Activated naive CD8-positive, alpha-beta T cell treated with anti-CD3 and anti-CD28 coated beads for 36 hours (primary cell): ENCODE measurements around the gene SCN2A. TPM values are rescaled to one million over a fixed set of nuclear protein-coding genes. Genes with fewer than 3 reads are reported as not detected.
A peak's percentile ranks its signal among the peaks of the same experiment; 100 is the strongest.
"Not testable (repeated sequence)": the region's sequence is repeated elsewhere in the genome, so short reads cannot be mapped to it uniquely, and the experiment has no call there.

ENCODE experiments used
- DNase-seq: peaks from one replicate; pipeline ENCODE4 v3.0.0; 2021
- H3K27ac Mint-ChIP-seq: one replicate; pipeline ENCODE4 v1.8.0; 2022; ENCODE audit warnings: mild to moderate bottlenecking, moderate library complexity, mixed read lengths
- H3K27me3 Mint-ChIP-seq: one replicate; pipeline ENCODE4 v1.8.0; 2022; ENCODE audit warnings: mild to moderate bottlenecking, mixed read lengths
- H3K36me3 Mint-ChIP-seq: one replicate; pipeline ENCODE4 v1.8.0; 2021; ENCODE audit warnings: mild to moderate bottlenecking, mixed read lengths
- H3K4me1 Mint-ChIP-seq: one replicate; pipeline ENCODE4 v1.8.0; 2021; ENCODE audit warnings: mixed read lengths
- H3K4me3 Mint-ChIP-seq: one replicate; pipeline ENCODE4 v1.8.0; 2022; ENCODE audit warnings: mild to moderate bottlenecking, moderate library complexity, mixed read lengths
- H3K9me3 Mint-ChIP-seq: one replicate; pipeline ENCODE4 v1.8.0; 2022; ENCODE audit warnings: mixed read lengths
- total RNA-seq, 2 experiments: library from RNA; stranded (reverse); gene quantifications; one replicate each; pipeline ENCODE4 v1.2.3, GENCODE V29; 2021

Gene SCN2A
- total RNA-seq, 2 experiments from 2014 or later: 0.04 to 0.06 TPM

- H3K4me3 Mint-ChIP-seq: peak overlapping the region; percentile 18
- no peaks in the 10 kb centered on the region for H3K27me3 Mint-ChIP-seq
- no peak overlapping the region for H3K27ac Mint-ChIP-seq
- peaks cover 11% of the 10 kb centered on the region for H3K4me1 Mint-ChIP-seq
- H3K36me3 Mint-ChIP-seq: no peaks in the 10 kb centered on the region
- DNase-seq: no peak
- H3K9me3 Mint-ChIP-seq: no peaks in the 10 kb centered on the region
These were observed 89.1 kb downstream of the SCN2A start for GRCh38 chr2:165328272-165328671.

- DNase-seq: not testable (repeated sequence)
These were observed 105.1 kb downstream of the SCN2A start for GRCh38 chr2:165344276-165344675.

GRCh38 chr2:165348441-165348840 is 109.2 kb downstream of the SCN2A start:
- peaks cover 9% of the 10 kb centered on the region for H3K27me3 Mint-ChIP-seq
- no peak overlapping the region for H3K4me3 Mint-ChIP-seq
- H3K4me1 Mint-ChIP-seq: no peaks in the 10 kb centered on the region
- H3K36me3 Mint-ChIP-seq: no peaks in the 10 kb centered on the region
- no peaks in the 10 kb centered on the region for H3K9me3 Mint-ChIP-seq
- no peak overlapping the region for H3K27ac Mint-ChIP-seq
- DNase-seq: no peak

More at GRCh38 chr2:165344276-165344675, 105.1 kb downstream of the SCN2A start:
- H3K27ac Mint-ChIP-seq, H3K4me3 Mint-ChIP-seq, H3K9me3 Mint-ChIP-seq, H3K4me1 Mint-ChIP-seq, H3K36me3 Mint-ChIP-seq: not testable (repeated sequence)
- H3K27me3 Mint-ChIP-seq: peaks cover 13% of the 10 kb centered on the region

- H3K36me3 Mint-ChIP-seq: no peaks in the 10 kb centered on the region
- H3K4me1 Mint-ChIP-seq: no peaks in the 10 kb centered on the region
- H3K4me3 Mint-ChIP-seq: no peak overlapping the region
- DNase-seq: no peak
- peaks cover 9% of the 10 kb centered on the region for H3K27me3 Mint-ChIP-seq
- no peaks in the 10 kb centered on the region for H3K9me3 Mint-ChIP-seq
- H3K27ac Mint-ChIP-seq: no peak overlapping the region
These were observed 110.0 kb downstream of the SCN2A start for GRCh38 chr2:165349181-165349580.

GRCh38 chr2:165357758-165358157 is 118.5 kb downstream of the SCN2A start:
- no peaks in the 10 kb centered on the region for H3K27me3 Mint-ChIP-seq
- H3K27ac Mint-ChIP-seq: no peak overlapping the region
- H3K4me1 Mint-ChIP-seq: no peaks in the 10 kb centered on the region

GRCh38 chr2:165361514-165361913 is 122.3 kb downstream of the SCN2A start:
- Mint-ChIP-seq H3K36me3 (no peaks in the 10 kb centered on the region), H3K4me1 (no peaks in the 10 kb centered on the region), H3K27ac (no peak overlapping the region), H3K9me3 (no peaks in the 10 kb centered on the region), H3K4me3 (no peak overlapping the region), H3K27me3 (no peaks in the 10 kb centered on the region)
- no peak for DNase-seq

More at GRCh38 chr2:165357758-165358157, 118.5 kb downstream of the SCN2A start:
- H3K36me3 Mint-ChIP-seq: no peaks in the 10 kb centered on the region
- no peaks in the 10 kb centered on the region for H3K9me3 Mint-ChIP-seq
- no peak for DNase-seq
- H3K4me3 Mint-ChIP-seq: no peak overlapping the region

- Mint-ChIP-seq H3K27me3 (no peaks in the 10 kb centered on the region), H3K27ac (no peak overlapping the region), H3K36me3 (no peaks in the 10 kb centered on the region), H3K4me1 (no peaks in the 10 kb centered on the region), H3K4me3 (no peak overlapping the region), H3K9me3 (no peaks in the 10 kb centered on the region)
- no peak for DNase-seq
These were observed 130.1 kb downstream of the SCN2A start for GRCh38 chr2:165369131-165369897.

GRCh38 chr2:165369898-165370296 is 130.7 kb downstream of the SCN2A start:
- DNase-seq: no peak
- Mint-ChIP-seq H3K27ac (no peak overlapping the region), H3K36me3 (no peaks in the 10 kb centered on the region), H3K9me3 (no peaks in the 10 kb centered on the region), H3K4me1 (no peaks in the 10 kb centered on the region), H3K27me3 (peaks cover 3% of the 10 kb centered on the region), H3K4me3 (no peak overlapping the region)

GRCh38 chr2:165371356-165371755 is 132.1 kb downstream of the SCN2A start:
- Mint-ChIP-seq H3K27ac (no peak overlapping the region), H3K9me3 (no peaks in the 10 kb centered on the region), H3K36me3 (no peaks in the 10 kb centered on the region), H3K4me1 (no peaks in the 10 kb centered on the region), H3K4me3 (no peak overlapping the region), H3K27me3 (peaks cover 3% of the 10 kb centered on the region)
- no peak for DNase-seq

- no peak overlapping the region for H3K27ac Mint-ChIP-seq
- peaks cover 3% of the 10 kb centered on the region for H3K27me3 Mint-ChIP-seq
- no peaks in the 10 kb centered on the region for H3K36me3 Mint-ChIP-seq
These were observed 134.2 kb downstream of the SCN2A start for GRCh38 chr2:165373278-165374010.

GRCh38 chr2:165376571-165376975 is 137.4 kb downstream of the SCN2A start:
- Mint-ChIP-seq H3K27ac (no peak overlapping the region), H3K36me3 (no peaks in the 10 kb centered on the region), H3K4me1 (no peaks in the 10 kb centered on the region), H3K9me3 (no peaks in the 10 kb centered on the region), H3K4me3 (no peak overlapping the region), H3K27me3 (peaks cover 7% of the 10 kb centered on the region)
- DNase-seq: no peak

More at GRCh38 chr2:165373278-165374010, 134.2 kb downstream of the SCN2A start:
- no peak overlapping the region for H3K4me3 Mint-ChIP-seq
- no peaks in the 10 kb centered on the region for H3K9me3 Mint-ChIP-seq
- no peaks in the 10 kb centered on the region for H3K4me1 Mint-ChIP-seq
- DNase-seq: no peak

- no peak overlapping the region for H3K4me3 Mint-ChIP-seq
These were observed 143.1 kb downstream of the SCN2A start for GRCh38 chr2:165382362-165382761.

GRCh38 chr2:165390875-165391274 is 151.7 kb downstream of the SCN2A start:
- Mint-ChIP-seq H3K27ac (no peak overlapping the region), H3K4me1 (peaks cover 6% of the 10 kb centered on the region), H3K27me3 (peaks cover 9% of the 10 kb centered on the region), H3K9me3 (no peaks in the 10 kb centered on the region), H3K4me3 (no peak overlapping the region), H3K36me3 (no peaks in the 10 kb centered on the region)
- no peak for DNase-seq

More at GRCh38 chr2:165382362-165382761, 143.1 kb downstream of the SCN2A start:
- Mint-ChIP-seq H3K27me3 (peaks cover 4% of the 10 kb centered on the region), H3K9me3 (no peaks in the 10 kb centered on the region), H3K27ac (no peak overlapping the region), H3K4me1 (no peaks in the 10 kb centered on the region), H3K36me3 (no peaks in the 10 kb centered on the region)
- DNase-seq: no peak

GRCh38 chr2:165391791-165392190 is 152.6 kb downstream of the SCN2A start:
- no peaks in the 10 kb centered on the region for H3K36me3 Mint-ChIP-seq
- no peak for DNase-seq
- H3K27me3 Mint-ChIP-seq: peaks cover 12% of the 10 kb centered on the region
- no peak overlapping the region for H3K27ac Mint-ChIP-seq
- H3K9me3 Mint-ChIP-seq: no peaks in the 10 kb centered on the region
- no peak overlapping the region for H3K4me3 Mint-ChIP-seq
- peaks cover 6% of the 10 kb centered on the region for H3K4me1 Mint-ChIP-seq

- H3K4me3 Mint-ChIP-seq, H3K36me3 Mint-ChIP-seq, H3K27ac Mint-ChIP-seq, H3K9me3 Mint-ChIP-seq, H3K4me1 Mint-ChIP-seq: not testable (repeated sequence)
- DNase-seq: peak; percentile 10
- peaks cover 25% of the 10 kb centered on the region for H3K27me3 Mint-ChIP-seq
These were observed 159.4 kb downstream of the SCN2A start for GRCh38 chr2:165398603-165399002.
